HG03108 (cell line): ENCODE measurements around the gene NDUFS8.
A peak's percentile ranks its signal among the peaks of the same experiment; 100 is the strongest.

Experiments used
- ATAC-seq: cut with Tn5 transposase; IDR thresholded peaks from one replicate; pipeline ENCODE4 v1.9.1; 2021; ENCODE audit warnings: moderate library complexity; ENCODE audit not compliant: unreplicated experiment

Gene NDUFS8

DNA sequence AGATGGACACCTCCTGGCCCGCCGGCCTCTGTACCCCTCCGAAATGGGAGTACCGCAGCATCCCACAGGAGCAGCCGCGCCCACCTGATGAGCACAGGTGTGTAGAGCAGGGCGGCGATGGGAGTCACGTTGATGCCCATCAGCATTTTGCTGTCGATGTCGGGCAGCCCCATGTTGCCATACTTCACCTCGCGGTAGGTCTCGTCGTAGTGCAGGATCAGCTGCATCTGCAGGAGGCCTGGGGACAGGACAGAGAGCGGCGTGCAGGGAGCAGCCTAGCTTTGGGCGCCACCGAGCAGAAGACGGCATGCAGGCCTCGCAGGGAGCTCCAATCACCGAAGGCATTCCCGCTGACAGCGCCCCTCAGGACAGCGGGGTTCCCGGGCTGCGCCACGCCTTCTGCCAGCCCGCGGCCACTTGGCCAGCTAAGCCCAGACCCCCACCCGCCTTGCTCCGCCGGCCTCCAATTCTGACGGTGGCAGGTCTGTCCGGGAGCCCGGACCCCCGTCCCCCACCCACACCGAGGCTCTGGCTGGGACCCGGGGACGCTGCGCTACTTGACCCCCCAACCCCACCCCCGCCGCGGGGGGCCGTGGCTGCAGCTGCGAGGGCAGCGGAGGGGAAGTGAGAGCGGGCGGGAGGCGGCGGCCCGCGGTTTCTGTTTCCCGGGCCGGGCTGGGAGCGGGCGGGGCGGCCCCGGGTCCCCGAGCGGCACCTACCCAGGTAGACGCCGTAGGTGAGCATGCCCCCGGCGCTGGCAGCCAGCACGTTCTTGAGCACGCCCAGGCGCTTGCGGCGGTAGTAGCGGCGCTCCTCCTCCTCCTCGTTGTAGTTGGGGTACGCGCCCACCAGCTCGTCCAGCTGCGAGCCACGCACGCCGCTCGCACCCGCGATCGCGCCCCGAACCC is 27.3 kb upstream of the NDUFS8 start:
- peak; percentile 32 for ATAC-seq

DNA sequence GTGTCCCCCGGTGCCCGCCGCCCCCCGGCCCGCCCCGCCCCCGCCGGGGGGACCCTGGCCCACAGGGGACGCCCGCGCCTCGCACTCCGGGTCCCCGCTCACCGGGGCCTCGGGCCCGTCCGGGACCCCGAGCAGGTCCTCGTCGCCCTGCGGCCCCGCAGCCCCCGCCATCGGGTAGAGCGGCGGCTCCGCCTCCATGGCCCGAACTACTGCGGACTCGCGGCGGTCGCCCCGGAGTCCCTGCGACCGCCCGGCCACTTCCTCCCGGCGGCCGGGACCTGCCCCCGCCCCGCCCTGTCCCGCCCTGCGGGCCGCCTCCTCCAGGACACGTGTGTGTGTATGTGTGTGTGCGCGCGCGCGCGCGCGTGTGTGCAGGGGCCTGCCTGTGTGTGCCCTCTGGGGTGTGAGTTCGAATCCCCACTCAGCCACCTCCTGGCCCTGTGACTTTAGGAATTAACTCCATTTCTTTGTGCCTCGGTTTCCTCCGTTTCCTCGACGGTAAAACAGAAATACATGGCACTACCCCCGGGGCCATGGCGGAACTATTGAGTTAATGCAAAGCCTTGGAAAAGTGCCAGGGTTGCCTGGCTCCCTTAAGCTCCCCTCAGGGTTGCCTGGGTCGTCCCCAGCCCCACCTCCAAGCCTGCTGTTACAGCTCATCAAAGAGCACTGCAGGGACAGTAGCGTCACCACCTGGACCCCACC is 26.5 kb upstream of the NDUFS8 start, which contains the start of gene UNC93B1:
Gene UNC93B1, minus strand, starts transcription at position 252 of the 705 bp plus-strand sequence. Its CDS starts 54 bp downstream, at position 198.
- peak; percentile 56 for ATAC-seq

DNA sequence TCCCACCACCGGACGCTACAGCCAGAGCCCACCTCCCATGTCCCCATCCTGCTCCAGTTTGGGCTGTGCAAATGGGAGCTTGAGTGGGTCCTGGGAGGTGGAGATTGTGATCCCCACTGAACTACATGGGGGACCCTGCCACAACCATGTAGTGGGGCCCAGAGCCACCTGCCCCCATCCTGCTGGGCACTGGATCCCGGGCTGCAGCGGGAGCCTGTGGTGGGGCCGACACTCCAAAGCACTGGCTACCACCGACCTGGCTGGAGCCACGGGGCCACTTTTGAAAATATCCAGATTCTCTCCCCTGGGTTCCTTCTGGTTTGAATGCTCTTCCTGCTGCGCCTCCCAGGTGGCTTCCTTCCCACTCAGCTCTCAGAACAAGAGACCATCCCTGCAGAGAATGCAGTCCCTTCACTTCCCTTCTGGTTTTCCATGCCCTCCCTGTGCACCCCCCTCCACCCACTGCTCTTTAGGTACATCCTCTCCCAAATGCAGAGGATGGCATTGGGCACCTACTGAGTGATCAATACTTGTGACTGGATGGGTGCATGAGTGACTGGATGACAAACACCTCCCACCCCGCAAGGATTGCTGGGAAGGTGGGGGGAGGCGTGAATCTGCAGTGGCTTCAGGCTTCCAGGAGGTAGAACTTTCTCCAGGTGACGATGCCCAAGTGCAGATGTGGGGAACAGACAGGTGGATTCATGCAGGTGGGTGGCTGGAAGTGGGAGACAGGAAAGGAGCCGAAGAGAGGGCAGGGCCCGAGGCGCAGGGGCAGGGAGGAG is 25.7 kb upstream of the NDUFS8 start:
- ATAC-seq, result no peak

GRCh38 chr11:68006606-68007166 is 23.8 kb upstream of the NDUFS8 start:
- ATAC-seq, result no peak

GRCh38 chr11:68007498-68008380 is 22.7 kb upstream of the NDUFS8 start:
- no peak for ATAC-seq

DNA sequence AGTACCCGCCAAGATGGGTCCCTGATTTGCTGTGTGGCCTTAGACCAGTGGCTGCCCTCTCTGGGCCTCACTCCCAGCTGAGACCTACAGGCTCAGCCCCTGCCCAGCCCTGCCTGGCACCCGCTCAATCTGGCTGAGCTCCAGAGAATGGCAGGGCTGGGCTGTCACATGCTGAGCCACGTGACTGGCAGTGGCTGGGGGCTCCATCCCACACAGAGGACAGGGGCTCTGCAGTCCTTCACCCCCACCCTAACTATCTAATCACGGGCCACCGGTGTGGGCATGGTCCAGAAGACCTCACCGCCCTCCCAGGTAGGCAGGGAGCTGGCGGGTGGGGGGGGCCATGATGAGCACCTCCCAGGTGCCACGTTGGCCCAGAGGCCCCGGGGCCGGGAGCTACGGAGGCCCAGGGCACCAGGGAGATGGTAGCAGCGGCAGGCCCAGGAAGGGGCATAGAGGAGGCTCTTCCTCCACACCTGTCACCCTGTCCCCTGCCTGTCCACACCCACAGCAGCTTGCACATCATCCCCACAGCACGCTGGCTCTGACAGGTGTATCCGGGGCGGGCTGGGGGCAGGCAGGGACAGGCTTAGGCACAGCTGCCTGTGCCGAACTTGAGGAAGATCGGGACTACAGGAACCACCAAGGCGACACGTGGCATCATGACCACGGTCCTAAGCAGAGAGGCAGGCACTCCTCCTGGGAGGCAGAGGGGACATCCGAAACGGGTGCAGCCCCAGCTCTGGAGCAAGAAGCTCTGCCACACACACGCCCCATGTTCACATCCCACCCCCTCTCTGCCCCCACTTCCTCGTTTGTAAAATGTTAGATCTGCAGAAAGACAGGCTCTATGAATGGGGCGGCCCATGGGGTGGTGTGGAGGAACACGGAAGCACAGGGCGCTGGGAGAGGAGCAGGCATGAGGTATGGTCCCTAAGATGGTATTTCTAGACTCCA is 21.8 kb upstream of the NDUFS8 start:
- ATAC-seq, result no peak

DNA sequence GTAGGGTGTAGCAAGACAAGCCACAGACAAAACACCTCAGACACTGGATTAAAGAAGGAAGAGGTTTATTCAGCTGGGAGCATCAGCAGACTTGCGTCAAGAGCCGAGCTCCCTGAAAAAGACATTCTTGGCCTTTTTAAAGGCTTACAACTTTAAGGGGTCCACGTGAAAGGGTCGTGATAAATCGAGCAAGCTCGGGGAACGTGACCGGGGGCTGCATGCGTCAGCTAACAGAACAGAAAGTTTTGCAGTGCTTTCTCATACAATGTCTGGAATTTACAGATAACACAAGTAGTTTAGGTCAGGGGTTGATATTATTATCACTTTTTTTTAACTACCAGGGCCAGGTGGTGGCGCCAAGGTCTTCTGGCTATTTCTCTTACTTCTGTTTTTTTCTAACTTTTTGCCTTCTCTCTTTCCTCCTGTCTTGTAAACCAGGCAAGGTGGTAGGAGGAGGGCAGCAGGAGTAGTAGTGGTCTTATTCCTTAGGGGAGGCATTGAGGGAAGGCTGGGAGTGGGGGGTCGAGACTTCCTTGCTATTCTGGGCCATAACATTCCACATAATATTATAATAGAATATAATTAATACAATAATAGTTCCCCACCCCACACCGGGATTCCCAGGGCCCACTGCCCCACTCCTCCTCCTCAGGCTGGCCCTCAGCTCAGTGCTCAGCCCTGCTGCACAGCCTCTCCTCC is 20.9 kb upstream of the NDUFS8 start:
- ATAC-seq, result no peak

- ATAC-seq, result no peak
These were observed 20.1 kb upstream of the NDUFS8 start, which contains the start of gene ALDH3B1 for GRCh38 chr11:68010090-68011041. Gene ALDH3B1, plus strand, starts transcription at chr11:68010327. Its CDS starts 4,971 bp downstream, at chr11:68015298.

DNA sequence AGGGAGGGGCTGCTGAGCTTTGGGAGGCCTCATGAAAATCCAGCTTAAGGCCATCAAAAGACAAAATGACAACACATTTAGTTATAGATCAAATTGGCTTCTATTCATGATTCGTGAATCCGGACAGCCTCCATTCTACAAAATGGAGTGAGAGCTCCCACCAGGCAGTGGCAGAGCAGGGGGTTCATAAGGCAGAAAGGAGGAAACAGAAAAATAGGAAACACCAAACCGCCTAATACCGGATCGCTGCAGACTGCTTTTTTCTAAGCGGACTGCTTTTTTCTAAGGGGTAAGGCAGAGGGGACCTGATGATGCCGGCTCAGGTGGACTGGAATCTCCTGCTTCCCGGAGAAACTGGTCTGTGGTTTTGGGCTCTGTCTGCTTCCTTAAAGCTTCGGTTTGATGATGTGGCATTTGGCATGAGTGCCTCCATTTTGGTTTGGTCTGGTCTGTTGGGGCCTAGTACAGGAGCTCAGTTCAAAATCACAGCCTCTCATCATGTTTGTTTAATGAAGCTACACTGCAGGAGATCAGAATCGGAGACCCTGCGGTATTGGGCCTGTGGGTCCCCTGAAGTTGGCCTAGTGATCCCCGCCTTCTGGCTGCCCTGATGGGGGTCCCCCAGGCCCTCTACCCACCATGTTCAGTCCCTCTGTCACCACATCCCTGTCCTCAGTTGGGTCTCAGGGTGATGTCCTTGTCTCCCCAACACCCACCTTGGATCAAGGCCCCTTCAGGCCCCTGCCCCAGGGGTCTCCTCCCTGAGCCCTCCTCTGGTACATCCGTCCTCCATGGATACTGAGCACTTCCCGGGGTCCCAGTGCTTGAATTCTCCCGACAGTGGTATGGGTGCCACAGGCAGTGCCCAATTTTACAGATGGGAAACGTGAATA is 19.2 kb upstream of the NDUFS8 start:
- no peak for ATAC-seq

- ATAC-seq, result no peak
These were observed 18.2 kb upstream of the NDUFS8 start for GRCh38 chr11:68012044-68012842.

- no peak for ATAC-seq
These were observed 17.5 kb upstream of the NDUFS8 start for GRCh38 chr11:68012843-68013610.

GRCh38 chr11:68013611-68014156 is 16.8 kb upstream of the NDUFS8 start:
- ATAC-seq, result no peak

- no peak for ATAC-seq
These were observed 16.1 kb upstream of the NDUFS8 start for GRCh38 chr11:68014157-68014946.
